Globus pallidus (tissue), 1 donor: ENCODE measurements around the gene SLC12A1.

Source experiments
- DNase-seq: peaks from one replicate; pipeline ENCODE4 v3.0.0-alpha.2; 2015; ENCODE audit warnings: low spot score

The SLC12A1 gene

GRCh38 chr15:48205981-48206380, at the start of gene SLC12A1:
Gene SLC12A1, plus strand, starts transcription at chr15:48206302. Its CDS starts 1,418 bp downstream, at chr15:48207720.
- DNase-seq: no peak

- no peak for DNase-seq
Measured at GRCh38 chr15:48168616-48169015, 37.5 kb upstream of the SLC12A1 start.

- peak; percentile 7 for DNase-seq
Measured at GRCh38 chr15:48170981-48171380, 35.1 kb upstream of the SLC12A1 start.

- no peak for DNase-seq
Measured at GRCh38 chr15:48175126-48175525, 31.0 kb upstream of the SLC12A1 start.

- no peak for DNase-seq
Measured at GRCh38 chr15:48176112-48176511, 30.0 kb upstream of the SLC12A1 start.

GRCh38 chr15:48176957-48177356, 29.1 kb upstream of the SLC12A1 start:
- no peak for DNase-seq

- DNase-seq: peak; percentile 30
Measured at GRCh38 chr15:48177383-48177765, 28.7 kb upstream of the SLC12A1 start.

GRCh38 chr15:48177766-48178647, 28.1 kb upstream of the SLC12A1 start, which contains the start of gene MYEF2:
Gene MYEF2, minus strand, starts transcription at chr15:48178295. Its CDS starts 58 bp downstream, at chr15:48178237.
- DNase-seq: peak; percentile 38

- DNase-seq: no peak
Measured at GRCh38 chr15:48178648-48178931, 27.5 kb upstream of the SLC12A1 start.

- DNase-seq: no peak
Measured at GRCh38 chr15:48182749-48183148, 23.4 kb upstream of the SLC12A1 start.

GRCh38 chr15:48185529-48185928, 20.6 kb upstream of the SLC12A1 start:
- no peak for DNase-seq

- DNase-seq: no peak
Measured at GRCh38 chr15:48186271-48186670, 19.8 kb upstream of the SLC12A1 start.

GRCh38 chr15:48190932-48191573, 15.0 kb upstream of the SLC12A1 start:
- peak; percentile 33 for DNase-seq

- no peak for DNase-seq
Measured at GRCh38 chr15:48191574-48192225, 14.4 kb upstream of the SLC12A1 start, which contains the start of gene CTXN2. Gene CTXN2, plus strand, starts transcription at chr15:48191665. Its CDS starts 9,636 bp downstream, at chr15:48201301.

GRCh38 chr15:48202068-48202467, 4.0 kb upstream of the SLC12A1 start:
- DNase-seq: no peak

GRCh38 chr15:48221261-48221660, 15.2 kb downstream of the SLC12A1 start:
- DNase-seq: no peak

- DNase-seq: no peak
Measured at GRCh38 chr15:48221885-48222284, 15.8 kb downstream of the SLC12A1 start.

- peak; percentile 11 for DNase-seq
Measured at GRCh38 chr15:48222627-48223026, 16.5 kb downstream of the SLC12A1 start.

GRCh38 chr15:48225771-48226170, 19.7 kb downstream of the SLC12A1 start:
- no peak for DNase-seq

- DNase-seq: no peak
Measured at GRCh38 chr15:48230498-48230897, 24.4 kb downstream of the SLC12A1 start.

GRCh38 chr15:48233246-48233645, 27.1 kb downstream of the SLC12A1 start:
- no peak for DNase-seq

- no peak for DNase-seq
Measured at GRCh38 chr15:48239334-48239733, 33.2 kb downstream of the SLC12A1 start.

- DNase-seq: no peak
Measured at GRCh38 chr15:48242015-48242414, 35.9 kb downstream of the SLC12A1 start.
